Right atrium auricular region (tissue), 2 donors: Measurements from ENCODE around the gene C10orf53. TPM values are rescaled to one million over a fixed set of nuclear protein-coding genes. Genes with fewer than 3 reads are reported as not detected.
"Not testable (repeated sequence)": the region's sequence is repeated elsewhere in the genome, so short reads cannot be mapped to it uniquely, and the experiment has no call there.

Source experiments
- DNase-seq: peaks from one replicate; pipeline ENCODE4 v3.0.0-alpha.2; 2019; ENCODE audit warnings: low spot score
- H3K27ac ChIP-seq, 2 donors: fragments of 200-600 bp; sonication (generic); 1 replicate in 1 of 2; 2 replicates in 1 of 2; pipeline ENCODE4 v1.5.1; 2016 to 2019
- H3K27me3 ChIP-seq, 2 donors: fragments of 200-600 bp; sonication (generic); one replicate each; pipeline versions ENCODE4 v1.5.1 to v1.6.0; 2017 to 2019
- H3K36me3 ChIP-seq: fragments of 200-600 bp; sonication (generic); one replicate; pipeline ENCODE4 v1.5.1; 2016
- H3K4me1 ChIP-seq, 2 donors: fragments of 200-600 bp; sonication (generic); one replicate each; pipeline versions ENCODE4 v1.5.1 to v1.6.0; 2017 to 2019
- H3K4me3 ChIP-seq, 2 donors: fragments of 200-600 bp; sonication (generic); 1 replicate in 1 of 2; 2 replicates in 1 of 2; pipeline ENCODE4 v1.5.1; 2017 to 2019; ENCODE audit warnings: mild to moderate bottlenecking in 1 of 2, moderate library complexity in 1 of 2
- H3K9me3 ChIP-seq, 2 donors: fragments of 200-600 bp; sonication (generic); one replicate each; pipeline ENCODE4 v1.5.1; 2019
- CTCF ChIP-seq, 2 donors: fragments of 200-600 bp; sonication (generic); IDR thresholded peaks; one replicate each; pipeline ENCODE4 v1.5.1; 2019; ENCODE audit warnings: antibody characterized with exemption in 2 of 2
- total RNA-seq, 2 donors: library from RNA; depleted of rRNA; stranded (reverse); fragments of >200 nt; gene quantifications; one replicate each; pipeline ENCODE4 v1.1.0, GENCODE V29; 2016

Gene C10orf53
- total RNA-seq, 2 donors from 2014 or later = not detected

GRCh38 chr10:49667991-49668390 is 11.5 kb upstream of the C10orf53 start:
- H3K27ac ChIP-seq = no peak overlapping the region
- H3K4me1 ChIP-seq = no peaks in the 10 kb centered on the region
- no peaks in the 10 kb centered on the region for H3K27me3 ChIP-seq
- no peak for DNase-seq
- H3K4me3 ChIP-seq = no peak overlapping the region
- H3K36me3 ChIP-seq = no peaks in the 10 kb centered on the region
- H3K9me3 ChIP-seq = no peaks in the 10 kb centered on the region
- TF ChIP-seq CTCF (IDR thresholded peaks at IDR 0.05) = no peak

- Histone ChIP-seq H3K4me1 (no peaks in the 10 kb centered on the region), H3K4me3 (no peak overlapping the region)
- no peak for DNase-seq
Measured at GRCh38 chr10:49668684-49669083, 10.8 kb upstream of the C10orf53 start.

GRCh38 chr10:49678827-49679479 is 498 bp upstream of the C10orf53 start:
- TF ChIP-seq CTCF (IDR thresholded peaks at IDR 0.05) = no peak
- H3K4me3 ChIP-seq = no peak overlapping the region
- H3K27ac ChIP-seq = no peak overlapping the region
- peaks cover 0 to 7% of the 10 kb centered on the region in 2 donors for H3K27me3 ChIP-seq
- H3K36me3 ChIP-seq = no peaks in the 10 kb centered on the region
- no peaks in the 10 kb centered on the region for H3K9me3 ChIP-seq
- H3K4me1 ChIP-seq = peaks cover 0 to 5% of the 10 kb centered on the region in 2 donors
- DNase-seq = no peak

More at GRCh38 chr10:49668684-49669083, 10.8 kb upstream of the C10orf53 start:
- Histone ChIP-seq H3K27ac (no peak overlapping the region), H3K9me3 (no peaks in the 10 kb centered on the region), H3K27me3 (no peaks in the 10 kb centered on the region), H3K36me3 (no peaks in the 10 kb centered on the region)
- no peak for TF ChIP-seq CTCF (IDR thresholded peaks at IDR 0.05)

GRCh38 chr10:49682449-49682848 is 3.0 kb downstream of the C10orf53 start:
- not testable (repeated sequence) for H3K27me3 ChIP-seq, H3K4me1 ChIP-seq, H3K36me3 ChIP-seq, H3K9me3 ChIP-seq, H3K4me3 ChIP-seq, H3K27ac ChIP-seq
- DNase-seq = peak; percentile 21

- H3K4me3 ChIP-seq = no peak overlapping the region
- H3K4me1 ChIP-seq = peaks cover 0 to 5% of the 10 kb centered on the region in 2 donors
- H3K9me3 ChIP-seq = peaks cover 0 to 5% of the 10 kb centered on the region in 2 donors
- no peaks in the 10 kb centered on the region for H3K36me3 ChIP-seq
- no peak for DNase-seq
- no peak overlapping the region for H3K27ac ChIP-seq
- TF ChIP-seq CTCF (IDR thresholded peaks at IDR 0.05) = no peak
- H3K27me3 ChIP-seq = peaks cover 0 to 3% of the 10 kb centered on the region in 2 donors
Measured at GRCh38 chr10:49682879-49683278, 3.4 kb downstream of the C10orf53 start.

- H3K9me3 ChIP-seq = peaks cover 0 to 5% of the 10 kb centered on the region in 2 donors
- H3K36me3 ChIP-seq = no peaks in the 10 kb centered on the region
- H3K27me3 ChIP-seq = no peaks in the 10 kb centered on the region
- DNase-seq = no peak
- H3K27ac ChIP-seq = no peak overlapping the region
- H3K4me3 ChIP-seq = no peak overlapping the region
- H3K4me1 ChIP-seq = no peaks in the 10 kb centered on the region
- TF ChIP-seq CTCF (IDR thresholded peaks at IDR 0.05) = no peak
Measured at GRCh38 chr10:49686651-49687050, 7.2 kb downstream of the C10orf53 start.
